Measurements from ENCODE around the gene FGF22.

DNA sequence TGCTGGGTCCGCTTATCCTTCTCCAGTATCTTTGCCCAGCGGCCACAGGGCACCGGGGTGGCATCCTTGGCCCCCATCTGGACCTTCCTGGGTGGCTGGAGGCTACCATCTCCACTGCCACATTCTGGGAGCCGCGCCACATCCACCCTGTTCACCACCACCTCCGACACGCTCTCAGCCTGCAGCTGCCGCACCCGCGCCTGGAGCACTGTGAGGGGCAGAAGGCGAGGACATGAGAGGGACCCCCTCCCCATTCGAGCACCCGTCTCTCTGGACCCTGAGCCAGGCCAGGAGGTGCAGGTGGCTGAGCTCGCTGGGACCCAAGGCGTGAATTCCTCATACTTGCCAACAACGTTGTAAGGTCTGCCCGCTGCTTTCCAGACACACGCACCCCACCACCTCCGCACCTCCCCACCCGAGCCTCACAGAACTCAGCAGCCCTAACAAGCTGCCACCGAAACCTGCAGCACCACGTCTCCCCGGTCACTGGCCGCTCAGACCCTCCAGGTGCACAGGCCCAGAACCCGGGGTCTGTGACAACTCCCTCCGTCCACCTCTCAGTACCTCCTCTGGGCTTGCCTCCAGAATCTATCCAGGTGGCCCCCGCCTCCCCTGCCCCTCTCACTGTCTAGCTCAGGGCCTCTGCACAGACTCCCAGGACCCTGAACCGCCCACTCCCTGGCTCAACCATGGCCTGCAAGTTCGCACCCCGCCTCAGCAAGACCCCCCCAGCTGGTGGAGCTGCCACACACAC is 9.5 kb upstream of the FGF22 start:
- TF ChIP-seq POLR2AphosphoS5 (IDR thresholded peaks at IDR 0.05; ENCODE audit: low read depth, low read length), result no peak
- TF ChIP-seq SIN3A (IDR thresholded peaks at IDR 0.05; ENCODE audit: borderline replicate concordance, insufficient read depth, low read length), result no peak
- TF ChIP-seq, protein P1, sequence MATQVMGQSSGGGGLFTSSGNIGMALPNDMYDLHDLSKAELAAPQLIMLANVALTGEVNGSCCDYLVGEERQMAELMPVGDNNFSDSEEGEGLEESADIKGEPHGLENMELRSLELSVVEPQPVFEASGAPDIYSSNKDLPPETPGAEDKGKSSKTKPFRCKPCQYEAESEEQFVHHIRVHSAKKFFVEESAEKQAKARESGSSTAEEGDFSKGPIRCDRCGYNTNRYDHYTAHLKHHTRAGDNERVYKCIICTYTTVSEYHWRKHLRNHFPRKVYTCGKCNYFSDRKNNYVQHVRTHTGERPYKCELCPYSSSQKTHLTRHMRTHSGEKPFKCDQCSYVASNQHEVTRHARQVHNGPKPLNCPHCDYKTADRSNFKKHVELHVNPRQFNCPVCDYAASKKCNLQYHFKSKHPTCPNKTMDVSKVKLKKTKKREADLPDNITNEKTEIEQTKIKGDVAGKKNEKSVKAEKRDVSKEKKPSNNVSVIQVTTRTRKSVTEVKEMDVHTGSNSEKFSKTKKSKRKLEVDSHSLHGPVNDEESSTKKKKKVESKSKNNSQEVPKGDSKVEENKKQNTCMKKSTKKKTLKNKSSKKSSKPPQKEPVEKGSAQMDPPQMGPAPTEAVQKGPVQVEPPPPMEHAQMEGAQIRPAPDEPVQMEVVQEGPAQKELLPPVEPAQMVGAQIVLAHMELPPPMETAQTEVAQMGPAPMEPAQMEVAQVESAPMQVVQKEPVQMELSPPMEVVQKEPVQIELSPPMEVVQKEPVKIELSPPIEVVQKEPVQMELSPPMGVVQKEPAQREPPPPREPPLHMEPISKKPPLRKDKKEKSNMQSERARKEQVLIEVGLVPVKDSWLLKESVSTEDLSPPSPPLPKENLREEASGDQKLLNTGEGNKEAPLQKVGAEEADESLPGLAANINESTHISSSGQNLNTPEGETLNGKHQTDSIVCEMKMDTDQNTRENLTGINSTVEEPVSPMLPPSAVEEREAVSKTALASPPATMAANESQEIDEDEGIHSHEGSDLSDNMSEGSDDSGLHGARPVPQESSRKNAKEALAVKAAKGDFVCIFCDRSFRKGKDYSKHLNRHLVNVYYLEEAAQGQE (IDR thresholded peaks at IDR 0.05; ENCODE audit: insufficient read depth in 1 of 2, low read depth in 2 of 2, low read length in 2 of 2), result no peak
